NCI-H2107 treated with DMSO at 0.1 percent for 48 hours (cell line): Measurements from ENCODE around the gene STON2.

ENCODE experiments used
- DNase-seq: peaks from one replicate; lab custom pipeline; 2025; ENCODE audit not compliant: unreplicated experiment; lab: John Stamatoyannopoulos, UW

The STON2 gene

GRCh38 chr14:81305743-81306142 lies 94.4 kb downstream of the STON2 start:
- no peak for DNase-seq

GRCh38 chr14:81305065-81305464 lies 95.1 kb downstream of the STON2 start:
- DNase-seq: no peak

GRCh38 chr14:81303258-81303935 lies 96.7 kb downstream of the STON2 start:
- DNase-seq: peak; percentile 72

GRCh38 chr14:81302638-81303037 lies 97.5 kb downstream of the STON2 start:
- no peak for DNase-seq

- DNase-seq: no peak
These were observed 98.3 kb downstream of the STON2 start for GRCh38 chr14:81301813-81302212.

- DNase-seq: no peak
These were observed 98.8 kb downstream of the STON2 start for GRCh38 chr14:81301371-81301770.

GRCh38 chr14:81298911-81299310 lies 101.2 kb downstream of the STON2 start:
- no peak for DNase-seq

- no peak for DNase-seq
These were observed 102.0 kb downstream of the STON2 start for GRCh38 chr14:81298122-81298521.

- no peak for DNase-seq
These were observed 103.9 kb downstream of the STON2 start for GRCh38 chr14:81295958-81296923.

GRCh38 chr14:81289516-81289915 lies 110.6 kb downstream of the STON2 start:
- DNase-seq: no peak

GRCh38 chr14:81286574-81287370 lies 113.4 kb downstream of the STON2 start:
- no peak for DNase-seq

GRCh38 chr14:81285245-81285644 lies 114.9 kb downstream of the STON2 start:
- DNase-seq: no peak

- no peak for DNase-seq
These were observed 118.8 kb downstream of the STON2 start for GRCh38 chr14:81281332-81281731.

GRCh38 chr14:81280136-81280791 lies 119.9 kb downstream of the STON2 start:
- DNase-seq: no peak

- DNase-seq: no peak
These were observed 123.0 kb downstream of the STON2 start for GRCh38 chr14:81277096-81277495.

- no peak for DNase-seq
These were observed 123.8 kb downstream of the STON2 start for GRCh38 chr14:81276073-81277069.

- DNase-seq: no peak
These were observed 124.6 kb downstream of the STON2 start for GRCh38 chr14:81275305-81276072.

GRCh38 chr14:81273961-81274575 lies 126.1 kb downstream of the STON2 start:
- DNase-seq: no peak
